AG08396 (cell line): ENCODE results near the gene TBC1D23.

ENCODE experiments used
- DNase-seq: peaks from one replicate; pipeline ENCODE4 v3.0.0; 2012; ENCODE audit warnings: low spot score, mixed read lengths

The TBC1D23 gene

DNA sequence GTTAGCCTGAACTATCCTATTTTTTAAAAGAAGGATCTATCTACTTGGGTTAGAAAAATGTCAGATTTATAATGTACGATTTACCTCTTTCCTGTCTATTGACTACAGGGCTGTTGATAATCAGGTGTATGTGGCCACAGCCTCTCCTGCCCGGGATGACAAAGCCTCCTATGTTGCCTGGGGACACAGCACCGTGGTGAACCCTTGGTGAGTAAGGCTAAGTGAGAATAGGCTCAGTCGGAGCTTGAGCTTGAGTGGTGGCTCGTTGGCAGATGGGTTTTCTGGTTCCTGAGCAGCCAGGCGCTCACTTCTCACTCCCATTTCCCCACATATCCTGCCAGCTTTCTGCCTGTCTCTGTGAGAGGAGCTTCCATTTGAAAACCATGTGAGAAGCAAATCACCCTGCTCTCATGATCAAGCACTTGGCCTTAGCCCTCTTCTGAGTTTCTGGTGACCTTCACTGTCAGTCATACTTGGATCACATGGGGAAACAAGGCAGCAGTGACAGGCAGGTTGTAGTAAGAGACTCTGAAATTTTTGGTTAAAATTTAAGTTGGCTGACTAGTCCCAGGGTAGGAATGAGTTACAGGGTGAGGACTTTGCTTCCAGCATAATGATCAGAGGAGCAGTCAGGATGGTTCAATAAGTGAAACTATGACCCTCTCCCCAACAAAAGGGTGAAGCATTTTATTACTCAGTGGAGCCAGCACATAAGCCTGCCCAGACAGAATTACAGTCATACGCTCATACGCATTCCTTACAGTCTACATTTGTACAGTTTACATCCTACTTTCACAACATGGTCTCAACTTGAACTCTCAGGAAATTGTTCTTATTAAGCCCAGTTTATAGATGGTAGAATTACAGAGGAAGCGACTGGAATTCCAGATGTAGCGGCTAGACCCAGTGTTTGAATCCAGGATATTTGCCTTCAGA lies 91.8 kb downstream of the TBC1D23 start:
- no peak for DNase-seq

- no peak for DNase-seq
Observed at GRCh38 chr3:100354850-100355249, 94.1 kb downstream of the TBC1D23 start.

DNA sequence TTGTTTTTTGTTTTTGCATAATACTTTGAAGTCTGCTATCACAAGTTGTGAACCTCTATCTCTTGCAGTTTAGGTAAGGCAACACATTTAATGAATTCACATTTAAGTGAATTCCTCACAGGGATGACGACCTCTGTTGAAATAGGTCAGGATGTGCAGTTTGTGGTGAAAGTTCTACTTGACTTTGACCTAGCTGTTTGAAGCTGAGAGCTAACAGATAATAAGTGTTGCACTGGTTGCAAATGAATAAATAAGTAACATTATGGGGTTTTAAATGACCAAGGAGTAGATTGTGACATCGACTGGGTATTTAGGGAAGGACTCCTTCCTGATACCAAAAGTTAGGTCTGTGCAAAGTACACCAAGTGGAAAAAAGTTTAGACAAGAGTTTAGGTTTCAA lies 97.6 kb downstream of the TBC1D23 start:
- DNase-seq, result no peak

- DNase-seq, result no peak
Observed at GRCh38 chr3:100359035-100359434, 98.2 kb downstream of the TBC1D23 start.

DNA sequence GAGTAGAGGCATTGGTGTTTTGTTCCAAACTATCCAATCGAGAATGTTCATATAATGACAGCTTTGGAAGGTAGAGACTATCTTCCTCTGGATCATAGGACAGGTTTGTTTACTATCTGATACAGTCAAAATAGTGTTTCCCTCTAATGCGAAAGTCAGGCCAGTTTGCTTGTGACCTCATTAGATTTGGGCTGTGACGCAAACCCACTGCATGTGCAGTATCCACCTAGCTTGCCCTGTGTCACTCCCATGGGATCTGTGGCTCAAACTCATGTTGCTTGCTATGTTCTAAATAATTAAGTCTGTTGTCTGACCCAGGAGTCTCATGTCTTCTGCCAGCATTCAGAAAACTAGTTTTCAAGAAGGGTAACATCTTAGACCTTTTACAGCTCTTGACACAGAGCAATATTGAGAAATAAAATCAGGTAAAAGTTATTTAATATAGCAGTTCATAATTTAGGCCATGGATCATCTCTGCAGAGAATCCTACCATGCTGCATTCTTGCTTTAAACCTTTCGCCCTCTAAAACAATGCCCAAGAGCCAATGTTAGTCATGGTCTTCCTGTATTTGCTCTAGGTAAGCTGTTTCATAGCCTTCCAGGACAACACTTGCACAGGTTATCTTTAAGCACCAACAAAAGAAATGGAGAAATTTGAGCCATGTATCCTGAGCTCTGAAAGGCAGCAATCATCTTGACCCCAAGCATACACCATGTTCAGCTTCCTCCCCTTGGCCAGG lies 100.1 kb downstream of the TBC1D23 start:
- DNase-seq, result no peak

GRCh38 chr3:100361897-100362296 lies 101.1 kb downstream of the TBC1D23 start:
- no peak for DNase-seq

DNA sequence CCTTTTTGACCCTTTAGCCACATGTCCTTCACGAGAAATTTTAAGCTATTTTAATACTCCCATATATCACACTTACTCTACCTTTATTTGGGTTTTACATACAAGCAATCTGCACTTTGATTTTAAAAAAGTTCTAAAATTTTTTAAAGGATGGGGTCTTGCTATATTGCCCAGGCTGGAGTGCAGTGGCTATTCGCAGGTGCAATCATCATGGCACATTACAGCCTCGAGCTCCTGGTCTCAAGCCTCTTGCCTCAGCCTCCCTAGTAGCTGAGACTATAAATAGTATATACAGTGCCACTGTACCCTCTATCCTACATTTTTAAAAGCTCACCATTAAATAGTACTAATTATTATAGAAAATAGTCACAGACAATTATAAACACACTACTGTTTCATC lies 103.6 kb downstream of the TBC1D23 start:
- no peak for DNase-seq

DNA sequence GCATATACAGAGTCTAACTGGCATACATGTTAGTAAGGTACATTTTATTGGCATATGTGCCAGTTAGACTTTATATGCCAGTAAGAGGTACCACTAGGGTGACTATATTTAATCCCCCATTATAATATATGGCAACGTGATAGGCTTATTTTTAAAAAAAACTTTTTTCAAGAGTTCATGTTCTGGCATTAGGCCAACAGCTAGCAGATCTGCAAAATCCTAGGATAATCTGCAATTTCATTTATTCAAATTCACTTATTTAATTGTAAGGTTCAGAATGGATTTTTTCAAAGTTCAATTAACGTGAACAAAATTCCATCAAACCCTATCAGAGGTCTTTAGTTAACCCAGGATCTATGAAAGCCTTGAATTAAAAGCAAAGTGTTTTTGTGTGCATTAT lies 105.6 kb downstream of the TBC1D23 start:
- DNase-seq, result no peak

DNA sequence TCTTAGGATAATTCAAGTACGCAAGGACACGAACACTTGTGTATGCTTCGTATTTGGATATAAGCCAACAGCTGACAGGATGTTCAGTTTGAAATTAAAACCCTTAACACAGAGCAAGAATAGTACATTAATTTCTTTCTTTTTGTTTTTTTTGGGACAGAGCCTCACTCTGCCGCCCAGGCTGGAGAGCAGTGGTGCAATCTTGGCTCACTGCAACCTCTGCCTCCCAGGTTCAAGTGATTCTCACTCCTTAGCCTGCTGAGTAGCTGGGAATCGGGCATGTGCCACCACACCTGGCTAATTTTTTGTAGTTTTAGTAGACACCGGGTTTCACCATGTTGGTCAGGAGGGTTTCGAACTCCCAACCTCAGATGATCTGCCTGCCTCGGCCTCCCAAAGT lies 107.6 kb downstream of the TBC1D23 start:
- no peak for DNase-seq

DNA sequence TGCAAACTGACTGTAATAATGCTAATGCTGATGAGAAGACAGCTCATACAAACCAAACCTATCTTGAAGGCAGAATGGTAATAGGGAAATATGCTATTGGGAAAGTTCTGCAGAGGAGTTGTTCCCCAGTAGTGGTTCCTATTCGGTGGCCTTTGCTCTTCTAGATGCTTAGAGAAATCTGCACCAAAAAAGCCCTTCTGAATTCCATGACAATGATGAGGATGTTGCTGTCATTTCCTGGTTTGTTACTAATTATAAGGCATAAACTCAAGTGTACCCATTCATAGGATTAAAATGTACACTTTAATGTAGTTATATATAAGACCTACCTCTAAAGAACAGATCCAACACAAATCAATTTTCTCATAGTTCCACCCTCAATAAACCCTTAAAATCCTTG lies 110.0 kb downstream of the TBC1D23 start:
- no peak for DNase-seq

DNA sequence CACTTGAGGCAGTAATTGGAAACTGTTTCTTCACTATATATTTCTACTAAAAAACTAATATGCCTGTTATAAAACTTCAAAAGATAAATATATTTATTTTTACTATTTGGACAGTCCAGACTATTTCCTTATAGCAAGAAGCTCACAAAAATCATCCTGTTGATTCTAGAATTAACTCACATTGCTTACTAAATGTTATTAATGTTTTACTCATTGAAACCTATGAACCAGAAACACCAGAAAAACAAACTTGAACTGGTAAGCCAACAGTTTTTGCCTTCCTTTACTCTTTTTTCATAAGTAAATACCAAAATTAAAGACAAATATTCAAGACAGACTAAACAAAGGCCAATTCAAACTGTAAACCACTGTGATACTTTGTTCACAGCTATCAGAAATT lies 113.7 kb downstream of the TBC1D23 start:
- DNase-seq, result no peak
